ENCODE measurements around the gene IQCH. TPM values are rescaled to one million over a fixed set of nuclear protein-coding genes. Genes with fewer than 3 reads are reported as not detected.

The IQCH gene
- total and polyA plus RNA-seq, 8 donors = 0.49 to 1.6 (median 1.2) TPM

- Histone ChIP-seq H3K4me3 (no peak overlapping the region), H3K27ac (no peak overlapping the region), H3K9me3 (no peaks in the 10 kb centered on the region), H3K36me3 (no peaks in the 10 kb centered on the region), H3K4me1 (no peaks in the 10 kb centered on the region), H3K27me3 (no peaks in the 10 kb centered on the region)
- no peak for DNase-seq
- 75 to 84% methylated on average over 1 of the region's 1 CpG for WGBS, 2 donors
- intact Hi-C loops (cut with DNase I) = no loop called here
- FAIRE-seq = no peak
- no peak for ATAC-seq
- TF ChIP-seq CTCF (IDR thresholded peaks at IDR 0.05) = no peak
Observed at GRCh38 chr15:67380921-67381320, 126.3 kb downstream of the IQCH start.

- Histone ChIP-seq H3K4me1 (no peaks in the 10 kb centered on the region), H3K4me3 (no peak overlapping the region), H3K27me3 (no peaks in the 10 kb centered on the region), H3K36me3 (no peaks in the 10 kb centered on the region), H3K9me3 (no peaks in the 10 kb centered on the region), H3K27ac (no peak overlapping the region)
- FAIRE-seq = no peak
- WGBS, 2 donors = 87 to 90% methylated on average over 8 of the region's 8 CpGs
- intact Hi-C loops (cut with DNase I) = no loop called here
- ATAC-seq = no peak
- no peak for DNase-seq
- TF ChIP-seq CTCF (IDR thresholded peaks at IDR 0.05) = no peak
Observed at GRCh38 chr15:67381416-67382045, 126.9 kb downstream of the IQCH start.

- Histone ChIP-seq H3K36me3 (no peaks in the 10 kb centered on the region), H3K27me3 (no peaks in the 10 kb centered on the region), H3K4me1 (no peaks in the 10 kb centered on the region), H3K27ac (no peak overlapping the region), H3K9me3 (no peaks in the 10 kb centered on the region), H3K4me3 (no peak overlapping the region)
- no peak for TF ChIP-seq CTCF (IDR thresholded peaks at IDR 0.05)
- 95 to 97% methylated on average over 3 of the region's 3 CpGs for WGBS, 2 donors
- DNase-seq (no peak), FAIRE-seq (no peak), ATAC-seq (no peak)
- intact Hi-C loops (cut with DNase I) = no loop called here
Observed at GRCh38 chr15:67382723-67383122, 128.1 kb downstream of the IQCH start.

- H3K27ac ChIP-seq = no peak overlapping the region
- no peak for TF ChIP-seq CTCF (IDR thresholded peaks at IDR 0.05)
- intact Hi-C loops (cut with DNase I) = no loop called here
- no peak overlapping the region for H3K4me3 ChIP-seq
- H3K36me3 ChIP-seq = no peaks in the 10 kb centered on the region
- DNase-seq = no peak
- 94 to 96% methylated on average over 1 of the region's 1 CpG for WGBS, 2 donors
- no peak for FAIRE-seq
- H3K27me3 ChIP-seq = no peaks in the 10 kb centered on the region
- no peaks in the 10 kb centered on the region for H3K9me3 ChIP-seq
- H3K4me1 ChIP-seq = no peaks in the 10 kb centered on the region
- ATAC-seq = no peak
Observed at GRCh38 chr15:67383899-67384298, 129.3 kb downstream of the IQCH start.

- no peak for TF ChIP-seq CTCF (IDR thresholded peaks at IDR 0.05)
- no peaks in the 10 kb centered on the region for H3K9me3 ChIP-seq
- H3K4me3 ChIP-seq = no peak overlapping the region
- no peak for FAIRE-seq
- no peak for ATAC-seq
- no peak overlapping the region for H3K27ac ChIP-seq
- 82 to 86% methylated on average over 4 of the region's 4 CpGs for whole genome bisulfite sequencing, 2 donors
- DNase-seq = no peak
- H3K36me3 ChIP-seq = no peaks in the 10 kb centered on the region
- H3K27me3 ChIP-seq = no peaks in the 10 kb centered on the region
- no peaks in the 10 kb centered on the region for H3K4me1 ChIP-seq
- intact Hi-C loops (cut with DNase I) = no loop called here
Observed at GRCh38 chr15:67384761-67385160, 130.2 kb downstream of the IQCH start.

Measured in pancreas (tissue), 10 donors.